WTC11 (cell line): Measurements from ENCODE around the gene PHLDB3.

Source experiments
- ATF1 ChIP-seq: sonication (generic); formaldehyde crosslinking; IDR thresholded peaks from 2 replicates; pipeline ENCODE4 v1.8.1; 2023; ENCODE audit warnings: mild to moderate bottlenecking, moderate library complexity, missing genetic modification reagents
- CBFB ChIP-seq: sonication (generic); formaldehyde crosslinking; IDR thresholded peaks from 2 replicates; pipeline ENCODE4 v1.8.1; 2022; ENCODE audit warnings: mild to moderate bottlenecking, low read depth, missing genetic modification reagents
- CTCF ChIP-seq: fragments of 200-600 bp; IDR thresholded peaks from 2 replicates; pipeline ENCODE4 v1.8.0; 2022; ENCODE audit warnings: antibody characterized with exemption
- ETV6 ChIP-seq: sonication (generic); formaldehyde crosslinking; IDR thresholded peaks from 2 replicates; pipeline ENCODE4 v1.8.1; 2022; ENCODE audit warnings: mild to moderate bottlenecking, missing genetic modification reagents
- GABPB1 ChIP-seq: sonication (generic); formaldehyde crosslinking; IDR thresholded peaks from 2 replicates; pipeline ENCODE4 v1.8.1; 2023; ENCODE audit warnings: mild to moderate bottlenecking, missing genetic modification reagents
- NFYB ChIP-seq: sonication (generic); formaldehyde crosslinking; conservative IDR thresholded peaks from 2 replicates; pipeline ENCODE4 v1.8.0; 2022; ENCODE audit warnings: low read depth, missing genetic modification reagents
- NR1H2 ChIP-seq: sonication (generic); formaldehyde crosslinking; IDR thresholded peaks from 2 replicates; pipeline ENCODE4 v1.9.0; 2021; ENCODE audit warnings: mild to moderate bottlenecking, moderate library complexity, missing genetic modification reagents
- TF ChIP-seq, protein P1 (sequence below): sonication (generic); formaldehyde crosslinking; IDR thresholded peaks from 2 replicates; pipeline ENCODE4 v1.8.1; 2023; ENCODE audit warnings: mild to moderate bottlenecking, missing genetic modification reagents

DNA sequence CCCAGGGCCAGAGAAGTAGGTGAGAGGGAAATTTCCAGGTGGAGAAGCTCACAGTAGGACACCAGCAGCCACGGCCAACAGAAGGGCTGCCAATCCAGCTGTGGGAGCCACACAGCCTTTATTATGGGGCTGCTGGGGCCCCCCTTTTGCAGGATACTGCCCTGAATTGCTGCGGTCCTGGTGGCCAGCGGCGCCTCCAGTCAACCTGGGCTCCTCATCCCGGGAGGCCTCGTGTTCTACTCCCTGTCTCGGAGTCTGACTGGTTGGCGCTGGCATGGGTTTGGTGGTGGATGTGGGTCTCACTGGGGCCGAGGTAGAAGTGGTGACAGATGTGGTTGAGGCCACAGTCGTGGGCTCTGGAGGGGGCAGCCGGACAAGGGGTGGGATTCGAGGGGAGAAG is 43.2 kb downstream of the PHLDB3 start:
- TF ChIP-seq ETV6 (CRISPR knock-in tag), result no peak
- no peak for TF ChIP-seq CTCF
- TF ChIP-seq ATF1 (CRISPR knock-in tag), result no peak
- no peak for TF ChIP-seq NFYB (CRISPR knock-in tag)
- no peak for TF ChIP-seq GABPB1 (CRISPR knock-in tag)
- no peak for TF ChIP-seq NR1H2 (CRISPR knock-in tag)
- TF ChIP-seq, protein P1, sequence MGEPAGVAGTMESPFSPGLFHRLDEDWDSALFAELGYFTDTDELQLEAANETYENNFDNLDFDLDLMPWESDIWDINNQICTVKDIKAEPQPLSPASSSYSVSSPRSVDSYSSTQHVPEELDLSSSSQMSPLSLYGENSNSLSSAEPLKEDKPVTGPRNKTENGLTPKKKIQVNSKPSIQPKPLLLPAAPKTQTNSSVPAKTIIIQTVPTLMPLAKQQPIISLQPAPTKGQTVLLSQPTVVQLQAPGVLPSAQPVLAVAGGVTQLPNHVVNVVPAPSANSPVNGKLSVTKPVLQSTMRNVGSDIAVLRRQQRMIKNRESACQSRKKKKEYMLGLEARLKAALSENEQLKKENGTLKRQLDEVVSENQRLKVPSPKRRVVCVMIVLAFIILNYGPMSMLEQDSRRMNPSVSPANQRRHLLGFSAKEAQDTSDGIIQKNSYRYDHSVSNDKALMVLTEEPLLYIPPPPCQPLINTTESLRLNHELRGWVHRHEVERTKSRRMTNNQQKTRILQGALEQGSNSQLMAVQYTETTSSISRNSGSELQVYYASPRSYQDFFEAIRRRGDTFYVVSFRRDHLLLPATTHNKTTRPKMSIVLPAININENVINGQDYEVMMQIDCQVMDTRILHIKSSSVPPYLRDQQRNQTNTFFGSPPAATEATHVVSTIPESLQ (CRISPR knock-in tag), result no peak
- no peak for TF ChIP-seq CBFB (CRISPR knock-in tag)
